HCT116 (cell line): ENCODE data around the gene GOT1. TPM values are rescaled to one million over a fixed set of nuclear protein-coding genes. Genes with fewer than 3 reads are reported as not detected.

Source experiments
- ATAC-seq: fragments of 200-7000 bp; cut with Tn5 transposase; 2 replicates; pipeline ENCODE4 v1.9.1; 2020; ENCODE audit warnings: mild to moderate bottlenecking, moderate library complexity
- BruUV-seq: library from RNA; stranded (reverse); fragments of 400-500 nt; replicated peaks from 2 replicates; lab custom pipeline; 2021; lab: Mats Ljungman, UMichigan
- CTCF ChIA-PET: fragments of 300-600 bp; sonication (Branson Sonifier 250); formaldehyde crosslinking; loops from one replicate; lab custom pipeline; 2021; ENCODE audit warnings: antibody characterized with exemption; lab: Charles Lee
- POLR2A ChIA-PET: fragments of 300-600, 350-600 bp; sonication (Branson Sonifier 250); formaldehyde crosslinking; loops from one replicate; lab custom pipeline; 2021; ENCODE audit warnings: antibody characterized with exemption; lab: Charles Lee
- RAD21 ChIA-PET, 2 experiments: fragments of 300-600 bp; sonication (Branson Sonifier 250); formaldehyde crosslinking; loops; one replicate each; lab custom pipeline; 2023; ENCODE audit warnings: low total read pairs in 2 of 2; ENCODE audit not compliant: uncharacterized antibody in 2 of 2, unreplicated experiment in 2 of 2, low non-redundant PET in 1 of 2; lab: Charles Lee
- DNase-seq: peaks from one replicate; pipeline ENCODE4 v3.0.0-alpha.2; 2010; ENCODE audit warnings: low read depth, low spot score
- H2AFZ ChIP-seq: fragments of 200-600 bp; shearing (Covaris generic), sonication (generic); 2 replicates; pipeline ENCODE4 v1.6.1; 2017; ENCODE audit warnings: low read depth, mixed run types, mixed read lengths, antibody characterized with exemption, low read length; ENCODE audit not compliant: poor library complexity, severe bottlenecking
- H3K27ac ChIP-seq: 2 replicates; pipeline ENCODE4 v1.5.1; 2012; ENCODE audit warnings: low read depth, low read length
- H3K27me3 ChIP-seq: fragments of 200-600 bp; sonication (generic); 2 replicates; pipeline ENCODE4 v1.6.1; 2016; ENCODE audit warnings: mixed run types, low read length, mixed read lengths; ENCODE audit not compliant: insufficient read depth
- H3K36me3 ChIP-seq, 2 experiments: fragments of 200-500 bp in 1 of 2; fragments of 200-600 bp in 1 of 2; sonication (Bioruptor generic) in 1 of 2; sonication (generic) in 1 of 2; 2 replicates each; pipeline versions ENCODE4 v1.5.1 to v1.6.1; 2014 to 2016; ENCODE audit warnings: low read length in 2 of 2, inconsistent platforms in 1 of 2, mixed read lengths in 1 of 2, mixed run types in 1 of 2; ENCODE audit not compliant: insufficient read depth in 2 of 2, control insufficient read depth in 1 of 2
- H3K4me1 ChIP-seq, 2 experiments: fragments of 200-600 bp in 1 of 2; sonication (generic) in 1 of 2; 2 replicates each; pipeline versions ENCODE4 v1.5.1 to v1.6.1; 2012 to 2017; ENCODE audit warnings: low read length in 2 of 2, inconsistent platforms in 1 of 2, mild to moderate bottlenecking in 1 of 2, mixed read lengths in 1 of 2, mixed run types in 1 of 2, moderate library complexity in 1 of 2; ENCODE audit not compliant: insufficient read depth in 2 of 2, control insufficient read depth in 1 of 2
- H3K4me2 ChIP-seq: fragments of 200-600 bp; sonication (generic); 2 replicates; pipeline ENCODE4 v1.6.1; 2017; ENCODE audit warnings: mixed run types, low read length, mixed read lengths
- H3K4me3 ChIP-seq, 2 experiments: fragments of 200-600 bp in 1 of 2; sonication (generic) in 1 of 2; replicated peaks in 1 of 2; 2 replicates each; pipeline ENCODE4 v1.5.1; 2011 to 2016; ENCODE audit warnings: low read length in 2 of 2, control low read depth in 1 of 2, low read depth in 1 of 2, mild to moderate bottlenecking in 1 of 2, mixed read lengths in 1 of 2, mixed run types in 1 of 2
- H3K79me2 ChIP-seq: fragments of 200-600 bp; sonication (generic); 2 replicates; pipeline ENCODE4 v1.6.1; 2017; ENCODE audit warnings: mild to moderate bottlenecking, mixed run types, low read length, moderate library complexity, mixed read lengths; ENCODE audit not compliant: insufficient read depth
- H3K9ac ChIP-seq: fragments of 200-600 bp; sonication (generic); 2 replicates; pipeline ENCODE4 v1.6.1; 2016; ENCODE audit warnings: low read length, mixed read lengths
- H3K9me2 ChIP-seq: fragments of 200-600 bp; sonication (generic), shearing (Covaris generic); 2 replicates; pipeline ENCODE4 v1.6.1; 2017; ENCODE audit warnings: mixed run types, mild to moderate bottlenecking, moderate library complexity; ENCODE audit not compliant: insufficient read depth
- H3K9me3 ChIP-seq, 2 experiments: fragments of 200-500 bp in 1 of 2; fragments of 200-600 bp in 1 of 2; sonication (Bioruptor generic) in 1 of 2; sonication (generic) in 1 of 2; 2 replicates each; pipeline ENCODE4 v1.6.1; 2014 to 2017; ENCODE audit warnings: low read length in 2 of 2, mixed read lengths in 2 of 2, inconsistent platforms in 1 of 2, low read depth in 1 of 2, mild to moderate bottlenecking in 1 of 2, mixed run types in 1 of 2, moderate library complexity in 1 of 2; ENCODE audit not compliant: control insufficient read depth in 1 of 2, insufficient read depth in 1 of 2
- H4K20me1 ChIP-seq: fragments of 200-600 bp; sonication (generic), shearing (Covaris generic); 2 replicates; pipeline ENCODE4 v1.6.1; 2017; ENCODE audit warnings: mixed run types, mild to moderate bottlenecking, moderate library complexity; ENCODE audit not compliant: insufficient read depth
- CEBPB ChIP-seq: IDR thresholded peaks from 2 replicates; pipeline ENCODE4 v1.6.1; 2012; ENCODE audit warnings: low read depth
- JUND ChIP-seq: IDR thresholded peaks from 2 replicates; pipeline ENCODE4 v1.6.1; 2012
- MAX ChIP-seq: IDR thresholded peaks from 2 replicates; pipeline ENCODE4 v1.6.1; 2012
- POLR2A ChIP-seq: IDR thresholded peaks from 2 replicates; pipeline ENCODE4 v1.7.0; 2011; ENCODE audit warnings: borderline replicate concordance; ENCODE audit not compliant: insufficient read depth, insufficient read length; ENCODE audit errors: extremely low read depth
- SRF ChIP-seq: IDR thresholded peaks from 2 replicates; pipeline ENCODE4 v1.6.1; 2012; ENCODE audit warnings: low read depth
- TCF7L2 ChIP-seq: IDR thresholded peaks from 2 replicates; pipeline ENCODE4 v1.7.0; 2011; ENCODE audit warnings: borderline replicate concordance, inconsistent platforms; ENCODE audit not compliant: insufficient read depth, insufficient read length; ENCODE audit errors: extremely low read depth
- ZNF274 ChIP-seq: fragments of 200-500 bp; sonication (Bioruptor generic); IDR thresholded peaks from 2 replicates; pipeline ENCODE4 v1.6.1; 2014; ENCODE audit warnings: mild to moderate bottlenecking, low read depth, low read length, inconsistent platforms
- intact Hi-C: fragments of 100-400 bp; cut with micrococcal nuclease; formaldehyde crosslinking; loops from 2 replicates; pipeline ENCODE4 v1.10.0; 2022
- total RNA-seq: library from RNA; stranded (reverse); gene quantifications from one replicate; pipeline ENCODE4 v1.2.1, GENCODE V29; 2021; ENCODE audit not compliant: unreplicated experiment

The GOT1 gene
- total RNA-seq, 1 experiment from 2014 or later, result 135 TPM

GRCh38 chr10:99456931-99457288, 26.5 kb upstream of the GOT1 start:
- POLR2A ChIA-PET, result no interaction called here
- Histone ChIP-seq H4K20me1 (no peaks in the 10 kb centered on the region), H3K36me3 (no peaks in the 10 kb centered on the region), H3K9me2 (no peaks in the 10 kb centered on the region), H3K9ac (no peak overlapping the region), H2AFZ (no peak overlapping the region), H3K79me2 (no peaks in the 10 kb centered on the region)
- BruUV-seq, result no TSS peak
- ATAC-seq (no peak), DNase-seq (no peak)
- TF ChIP-seq POLR2A (no peak), MAX (no peak), JUND (no peak)
- TF ChIP-seq, all 23 proteins: peak for 0
- RAD21 ChIA-PET, result no interaction called here
- H3K27me3 ChIP-seq, result peaks cover 45% of the 10 kb centered on the region
- CTCF ChIA-PET, result no interaction called here
- no peak overlapping the region for H3K4me2 ChIP-seq
- intact Hi-C loops, result no loop called here
- no peak overlapping the region for H3K4me3 ChIP-seq
- H3K27ac ChIP-seq, result no peak overlapping the region
- H3K9me3 ChIP-seq, result no peaks in the 10 kb centered on the region
- peaks cover 0 to 6% of the 10 kb centered on the region in 2 experiments; a peak in 2 of 4 replicates for H3K4me1 ChIP-seq

- RAD21 ChIA-PET, result no interaction called here
- no peak for ATAC-seq
Observed at GRCh38 chr10:99456207-99456930, 25.9 kb upstream of the GOT1 start.

More at GRCh38 chr10:99456207-99456930, 25.9 kb upstream of the GOT1 start:
- Histone ChIP-seq H4K20me1 (no peaks in the 10 kb centered on the region), H3K36me3 (no peaks in the 10 kb centered on the region), H3K79me2 (no peaks in the 10 kb centered on the region), H3K4me1 (peaks cover 0 to 3% of the 10 kb centered on the region in 2 experiments; a peak in 2 of 4 replicates), H3K9me2 (no peaks in the 10 kb centered on the region), H3K4me3 (no peak overlapping the region), H3K27ac (no peak overlapping the region), H3K9ac (no peak overlapping the region), H3K4me2 (no peak overlapping the region), H3K27me3 (peaks cover 50% of the 10 kb centered on the region), H3K9me3 (no peaks in the 10 kb centered on the region), H2AFZ (no peak overlapping the region)
- no TSS peak for BruUV-seq
- POLR2A ChIA-PET, result no interaction called here
- DNase-seq, result no peak
- intact Hi-C loops, result no loop called here
- TF ChIP-seq SRF (no peak), TCF7L2 (no peak), ZNF274 (no peak), CEBPB (no peak)
- CTCF ChIA-PET, result no interaction called here
